ENCODE results near the gene HLA-DQB1. TPM values are rescaled to one million over a fixed set of nuclear protein-coding genes. Genes with fewer than 3 reads are reported as not detected.

Gene HLA-DQB1
- total and polyA plus RNA-seq, 2 donors (not counting 3 experiments of a cell fraction or from before 2014, with no cell fraction given): not detected

GRCh38 chr6:32617751-32618150 lies 48.7 kb downstream of the HLA-DQB1 start:
- TF ChIP-seq EZH2 (IDR thresholded peaks at IDR 0.05; ENCODE audit: borderline replicate concordance, low read depth, low read length, severe bottlenecking) (no peak), POLR2A (IDR thresholded peaks at IDR 0.05; ENCODE audit: low read depth, low read length) (no peak), MAX (IDR thresholded peaks at IDR 0.05; ENCODE audit: insufficient read depth, insufficient read length) (no peak), FOS (IDR thresholded peaks at IDR 0.05; ENCODE audit: borderline replicate concordance, insufficient read depth, low read length) (no peak), POLR2AphosphoS5 (IDR thresholded peaks at IDR 0.05; ENCODE audit: insufficient read depth, low read depth, low read length) (no peak)
- TF ChIP-seq, protein P1, sequence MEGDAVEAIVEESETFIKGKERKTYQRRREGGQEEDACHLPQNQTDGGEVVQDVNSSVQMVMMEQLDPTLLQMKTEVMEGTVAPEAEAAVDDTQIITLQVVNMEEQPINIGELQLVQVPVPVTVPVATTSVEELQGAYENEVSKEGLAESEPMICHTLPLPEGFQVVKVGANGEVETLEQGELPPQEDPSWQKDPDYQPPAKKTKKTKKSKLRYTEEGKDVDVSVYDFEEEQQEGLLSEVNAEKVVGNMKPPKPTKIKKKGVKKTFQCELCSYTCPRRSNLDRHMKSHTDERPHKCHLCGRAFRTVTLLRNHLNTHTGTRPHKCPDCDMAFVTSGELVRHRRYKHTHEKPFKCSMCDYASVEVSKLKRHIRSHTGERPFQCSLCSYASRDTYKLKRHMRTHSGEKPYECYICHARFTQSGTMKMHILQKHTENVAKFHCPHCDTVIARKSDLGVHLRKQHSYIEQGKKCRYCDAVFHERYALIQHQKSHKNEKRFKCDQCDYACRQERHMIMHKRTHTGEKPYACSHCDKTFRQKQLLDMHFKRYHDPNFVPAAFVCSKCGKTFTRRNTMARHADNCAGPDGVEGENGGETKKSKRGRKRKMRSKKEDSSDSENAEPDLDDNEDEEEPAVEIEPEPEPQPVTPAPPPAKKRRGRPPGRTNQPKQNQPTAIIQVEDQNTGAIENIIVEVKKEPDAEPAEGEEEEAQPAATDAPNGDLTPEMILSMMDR (IDR thresholded peaks at IDR 0.05; ENCODE audit: extremely low read depth in 1 of 2, insufficient read depth in 1 of 2, low read depth in 1 of 2, low read length in 2 of 2): no peak
- no peaks in the 10 kb centered on the region for H4K20me1 ChIP-seq (replicated peaks; ENCODE audit: control insufficient read depth, extremely low read depth, insufficient read depth, low read length)
- H3K4me3 ChIP-seq (replicated peaks in 1 of 3; ENCODE audit: insufficient read depth in 1 of 3, low read depth in 1 of 3, low read length in 3 of 3): no peak overlapping the region
- H3K9me1 ChIP-seq (replicated peaks; ENCODE audit: control insufficient read depth, extremely low read depth, insufficient read depth, low read length): no peaks in the 10 kb centered on the region
- no peak overlapping the region for H3K9ac ChIP-seq (replicated peaks; ENCODE audit: extremely low read depth, insufficient read depth, low read length)
- BruUV-seq (replicated peaks): no TSS peak
- no peak overlapping the region for H2AFZ ChIP-seq (ENCODE audit: low read depth, low read length)
- H3K4me2 ChIP-seq (ENCODE audit: insufficient read depth, low read length): no peak overlapping the region
- CTCF ChIA-PET: no interaction called here
- H3K27ac ChIP-seq (ENCODE audit: insufficient read depth, low read depth, low read length): no peak overlapping the region
- H3K27me3 ChIP-seq (ENCODE audit: control insufficient read depth in 2 of 2, insufficient read depth in 2 of 2, low read length in 2 of 2): peaks cover 0 to 4% of the 10 kb centered on the region in 2 experiments
- dilution Hi-C loops (cut with MboI; ENCODE audit: extremely low pct_ligation_motif_present, low sequenced_read_pairs): no loop called here
- intact Hi-C loops (cut with micrococcal nuclease): no loop called here
- no peaks in the 10 kb centered on the region for H3K4me1 ChIP-seq (ENCODE audit: control insufficient read depth, extremely low read depth, insufficient read depth, low read length)
- POLR2A ChIA-PET: no interaction called here
- no peaks in the 10 kb centered on the region for H3K9me3 ChIP-seq (replicated peaks; ENCODE audit: control insufficient read depth, insufficient read depth, low read length)
- no peaks in the 10 kb centered on the region for H3K36me3 ChIP-seq (ENCODE audit: control insufficient read depth in 2 of 2, extremely low read depth in 1 of 2, insufficient read depth in 2 of 2, low read length in 2 of 2)
- DNase-seq (ENCODE audit: low read depth, low spot score): no peak
- no peak for FAIRE-seq
- no peaks in the 10 kb centered on the region for H3K79me2 ChIP-seq (ENCODE audit: control insufficient read depth, insufficient read depth, low read length)
